SK-N-SH (cell line): Measurements from ENCODE around the gene WWOX.

Experiments used
- EP300 ChIP-seq, 2 experiments: IDR thresholded peaks; 2 replicates each; pipeline versions ENCODE4 v1.4.0 to v1.6.1; 2012; ENCODE audit warnings: borderline replicate concordance in 1 of 2, low read depth in 1 of 2, low read length in 1 of 2
- EZH2phosphoT487 ChIP-seq: fragments of 200-600 bp; sonication (generic); IDR thresholded peaks from 2 replicates; pipeline ENCODE4 v1.6.1; 2017; ENCODE audit warnings: low read depth, mixed run types, mild to moderate bottlenecking, antibody characterized with exemption, moderate library complexity, borderline replicate concordance
- RAD21 ChIP-seq: IDR thresholded peaks from 2 replicates; pipeline ENCODE4 v1.6.1; 2012; ENCODE audit warnings: mild to moderate bottlenecking, low read length
- YY1 ChIP-seq: IDR thresholded peaks from 2 replicates; pipeline ENCODE4 v1.4.0; 2012; ENCODE audit warnings: low read depth, mild to moderate bottlenecking

GRCh38 chr16:79097166-79097565, 997.7 kb downstream of the WWOX start:
- TF ChIP-seq EZH2phosphoT487, result no peak
- TF ChIP-seq RAD21, result no peak
- no peak for TF ChIP-seq EP300 (IDR thresholded peaks at IDR 0.05; ENCODE audit: borderline replicate concordance in 1 of 2, low read depth in 1 of 2, low read length in 1 of 2)
- no peak for TF ChIP-seq YY1
